HEK293 (cell line): ENCODE data around the gene COL19A1.

Experiments
- CTCF ChIA-PET: fragments of 350-600 bp; formaldehyde crosslinking; extraction: SDS; loops from one replicate; lab custom pipeline; 2021; ENCODE audit warnings: antibody characterized with exemption; lab: Yijun Ruan, JAX
- POLR2A ChIA-PET: fragments of 300-600 bp; formaldehyde crosslinking; extraction: SDS; loops from one replicate; lab custom pipeline; 2020; ENCODE audit warnings: antibody characterized with exemption, inconsistent platforms; lab: Yijun Ruan, JAX
- H3K27ac ChIP-seq: fragments of 200-500 bp; sonication (Bioruptor generic); 2 replicates; pipeline ENCODE4 v1.5.1; 2014; ENCODE audit warnings: low read depth, low read length, control low read depth, inconsistent platforms; ENCODE audit errors: extremely low read depth
- H3K36me3 ChIP-seq, 2 experiments: fragments of 200-500 bp in 1 of 2; sonication (Bioruptor generic) in 1 of 2; 1 replicate in 1 of 2; 2 replicates in 1 of 2; pipeline ENCODE4 v1.5.1; 2014 to 2017; ENCODE audit warnings: inconsistent platforms in 2 of 2, low read length in 2 of 2; ENCODE audit not compliant: control insufficient read depth in 2 of 2, insufficient read depth in 1 of 2
- H3K4me1 ChIP-seq: fragments of 200-500 bp; sonication (Bioruptor generic); 2 replicates; pipeline ENCODE4 v1.5.1; 2014; ENCODE audit warnings: mild to moderate bottlenecking, low read length, inconsistent platforms; ENCODE audit not compliant: control insufficient read depth, insufficient read depth
- H3K4me3 ChIP-seq: 2 replicates; pipeline ENCODE4 v1.5.1; 2011; ENCODE audit warnings: low read depth, mild to moderate bottlenecking, control low read depth, low read length, moderate library complexity
- H3K9me3 ChIP-seq: fragments of 200-500 bp; sonication (Bioruptor generic); 2 replicates; pipeline ENCODE4 v1.5.1; 2014; ENCODE audit warnings: low read depth, low read length, inconsistent platforms; ENCODE audit not compliant: control insufficient read depth, insufficient read depth
- FEZF1 ChIP-seq: fragments of 450-650 bp; formaldehyde crosslinking; IDR thresholded peaks from 2 replicates; pipeline ENCODE4 v1.5.1; 2016; ENCODE audit warnings: missing biosample characterization, missing genetic modification characterization
- GLI2 ChIP-seq: fragments of 450-650 bp; formaldehyde crosslinking; IDR thresholded peaks from 2 replicates; pipeline ENCODE4; 2017; ENCODE audit warnings: missing biosample characterization, missing genetic modification characterization, low read depth, borderline replicate concordance
- KLF1 ChIP-seq: fragments of 450-650 bp; formaldehyde crosslinking; IDR thresholded peaks from 2 replicates; pipeline ENCODE4 v1.5.1; 2016; ENCODE audit warnings: missing biosample characterization, missing genetic modification characterization
- KLF8 ChIP-seq: fragments of 450-650 bp; formaldehyde crosslinking; IDR thresholded peaks from 2 replicates; pipeline ENCODE4 v1.5.1; 2016; ENCODE audit warnings: missing biosample characterization, missing genetic modification characterization
- PBX3 ChIP-seq: sonication (generic); formaldehyde crosslinking; IDR thresholded peaks from 2 replicates; pipeline ENCODE4 v1.8.1; 2022; ENCODE audit warnings: mild to moderate bottlenecking, moderate library complexity, missing genetic modification reagents
- SP2 ChIP-seq: fragments of 450-650 bp; formaldehyde crosslinking; IDR thresholded peaks from 2 replicates; pipeline ENCODE4 v1.5.1; 2016; ENCODE audit warnings: missing biosample characterization, missing genetic modification characterization
- TRIM28 ChIP-seq: IDR thresholded peaks from 2 replicates; pipeline ENCODE4 v1.6.1; 2011; ENCODE audit warnings: low read length, control low read depth, borderline replicate concordance
- WT1 ChIP-seq: fragments of 450-650 bp; formaldehyde crosslinking; IDR thresholded peaks from 2 replicates; pipeline ENCODE4 v1.5.1; 2016; ENCODE audit warnings: missing biosample characterization, missing genetic modification characterization
- ZBTB1 ChIP-seq: fragments of 450-650 bp; formaldehyde crosslinking; IDR thresholded peaks from 2 replicates; pipeline ENCODE4 v1.5.1; 2016; ENCODE audit warnings: missing biosample characterization, missing genetic modification characterization
- ZEB2 ChIP-seq: fragments of 450-650 bp; formaldehyde crosslinking; IDR thresholded peaks from 2 replicates; pipeline ENCODE4 v1.5.1; 2016; ENCODE audit warnings: missing biosample characterization, missing genetic modification characterization
- ZFP69B ChIP-seq: fragments of 450-650 bp; formaldehyde crosslinking; IDR thresholded peaks from 2 replicates; pipeline ENCODE4 v1.5.1; 2016; ENCODE audit warnings: missing biosample characterization, missing genetic modification characterization
- ZNF114 ChIP-seq: fragments of 450-650 bp; formaldehyde crosslinking; IDR thresholded peaks from 2 replicates; pipeline ENCODE4 v1.5.0; 2017; ENCODE audit warnings: missing biosample characterization, missing genetic modification characterization
- ZNF133 ChIP-seq: fragments of 450-650 bp; formaldehyde crosslinking; IDR thresholded peaks from 2 replicates; pipeline ENCODE4 v1.5.1; 2016; ENCODE audit warnings: missing biosample characterization, missing genetic modification characterization
- ZNF341 ChIP-seq: fragments of 450-650 bp; formaldehyde crosslinking; IDR thresholded peaks from 2 replicates; pipeline ENCODE4; 2016; ENCODE audit warnings: low read depth, missing biosample characterization, missing genetic modification characterization
- ZNF426 ChIP-seq: fragments of 450-650 bp; formaldehyde crosslinking; IDR thresholded peaks from 2 replicates; pipeline ENCODE4 v1.5.1; 2017; ENCODE audit warnings: missing biosample characterization, missing genetic modification characterization, mild to moderate bottlenecking, inconsistent platforms, moderate library complexity
- ZNF433 ChIP-seq: fragments of 450-650 bp; formaldehyde crosslinking; IDR thresholded peaks from 2 replicates; pipeline ENCODE4 v1.5.1; 2016; ENCODE audit warnings: missing biosample characterization, missing genetic modification characterization, low read depth
- ZNF473 ChIP-seq: fragments of 450-650 bp; formaldehyde crosslinking; IDR thresholded peaks from 2 replicates; pipeline ENCODE4 v1.5.1; 2017; ENCODE audit warnings: missing biosample characterization, missing genetic modification characterization
- ZNF513 ChIP-seq: fragments of 450-650 bp; IDR thresholded peaks from 2 replicates; pipeline ENCODE4 v1.5.1; 2018; ENCODE audit warnings: missing biosample characterization, missing genetic modification characterization
- ZNF514 ChIP-seq: fragments of 450-650 bp; formaldehyde crosslinking; IDR thresholded peaks from 2 replicates; pipeline ENCODE4 v1.5.1; 2016; ENCODE audit warnings: missing biosample characterization, missing genetic modification characterization
- ZNF521 ChIP-seq: fragments of 450-650 bp; formaldehyde crosslinking; IDR thresholded peaks from 2 replicates; pipeline ENCODE4 v1.5.1; 2017; ENCODE audit warnings: missing biosample characterization, mild to moderate bottlenecking, missing genetic modification characterization
- ZNF529 ChIP-seq: fragments of 450-650 bp; formaldehyde crosslinking; IDR thresholded peaks from 2 replicates; pipeline ENCODE4 v1.5.1; 2017; ENCODE audit warnings: missing genetic modification characterization, missing biosample characterization; ENCODE audit not compliant: insufficient replicate concordance
- ZNF530 ChIP-seq: fragments of 450-650 bp; formaldehyde crosslinking; IDR thresholded peaks from 2 replicates; pipeline ENCODE4 v1.5.1; 2016; ENCODE audit warnings: low read depth, missing biosample characterization, missing genetic modification characterization
- ZNF585B ChIP-seq: fragments of 450-650 bp; formaldehyde crosslinking; IDR thresholded peaks from 2 replicates; pipeline ENCODE4 v1.5.1; 2016; ENCODE audit warnings: missing biosample characterization, missing genetic modification characterization
- ZNF623 ChIP-seq: fragments of 450-650 bp; formaldehyde crosslinking; IDR thresholded peaks from 2 replicates; pipeline ENCODE4 v1.5.1; 2016; ENCODE audit warnings: missing biosample characterization, missing genetic modification characterization
- ZNF629 ChIP-seq: fragments of 450-650 bp; formaldehyde crosslinking; IDR thresholded peaks from 2 replicates; pipeline ENCODE4 v1.5.1; 2017; ENCODE audit warnings: missing biosample characterization, missing genetic modification characterization
- ZNF639 ChIP-seq: fragments of 450-650 bp; formaldehyde crosslinking; IDR thresholded peaks from 2 replicates; pipeline ENCODE4 v1.5.1; 2016; ENCODE audit warnings: missing biosample characterization, missing genetic modification characterization
- ZNF658 ChIP-seq: fragments of 450-650 bp; formaldehyde crosslinking; IDR thresholded peaks from 2 replicates; pipeline ENCODE4; 2016; ENCODE audit warnings: missing biosample characterization, missing genetic modification characterization
- ZNF670 ChIP-seq: fragments of 450-650 bp; formaldehyde crosslinking; IDR thresholded peaks from 2 replicates; pipeline ENCODE4 v1.5.1; 2016; ENCODE audit warnings: missing biosample characterization, missing genetic modification characterization, low read depth
- ZNF692 ChIP-seq: fragments of 450-650 bp; formaldehyde crosslinking; IDR thresholded peaks from 2 replicates; pipeline ENCODE4 v1.5.1; 2016; ENCODE audit warnings: missing biosample characterization, missing genetic modification characterization
- ZNF776 ChIP-seq: fragments of 450-650 bp; formaldehyde crosslinking; IDR thresholded peaks from 2 replicates; pipeline ENCODE4 v1.5.0; 2017; ENCODE audit warnings: missing biosample characterization, missing genetic modification characterization, borderline replicate concordance
- ZNF843 ChIP-seq: fragments of 450-650 bp; formaldehyde crosslinking; IDR thresholded peaks from 2 replicates; pipeline ENCODE4 v1.5.1; 2016; ENCODE audit warnings: missing biosample characterization, missing genetic modification characterization
- ZSCAN4 ChIP-seq: fragments of 450-650 bp; formaldehyde crosslinking; IDR thresholded peaks from 2 replicates; pipeline ENCODE4 v1.5.1; 2017; ENCODE audit warnings: missing biosample characterization, missing genetic modification characterization

COL19A1 gene

GRCh38 chr6:70216767-70217166 is 350.4 kb downstream of the COL19A1 start (continued):
- no peak for TF ChIP-seq ZNF776 (tag by site-specific recombination)

- H3K27ac ChIP-seq = no peak overlapping the region
- no peak overlapping the region for H3K4me3 ChIP-seq
- ChIA-PET POLR2A (no interaction called here), CTCF (interaction anchor here (0.6 to 5.7 kb wide), 31 partner anchors 9 to 1030 kb away, joined by 3 to 112 read pairs (median 7); no protein-coding TSS in a partner anchor)
- no peaks in the 10 kb centered on the region for H3K4me1 ChIP-seq
- no peaks in the 10 kb centered on the region for H3K36me3 ChIP-seq
- no peaks in the 10 kb centered on the region for H3K9me3 ChIP-seq
- TF ChIP-seq TRIM28 (no peak), ZNF433 (tag by site-specific recombination) (no peak), ZEB2 (tag by site-specific recombination) (no peak), WT1 (tag by site-specific recombination) (no peak), ZNF585B (tag by site-specific recombination) (no peak), ZNF473 (tag by site-specific recombination) (no peak), ZNF692 (tag by site-specific recombination) (no peak), ZBTB1 (tag by site-specific recombination) (no peak), KLF1 (tag by site-specific recombination) (peak; percentile 79), ZNF658 (tag by site-specific recombination) (no peak), ZNF133 (no peak), ZNF639 (tag by site-specific recombination) (no peak), ZNF629 (no peak), ZNF530 (tag by site-specific recombination) (no peak), SP2 (tag by site-specific recombination) (no peak), ZNF114 (no peak), PBX3 (CRISPR knock-in tag) (no peak), ZNF670 (tag by site-specific recombination) (no peak), GLI2 (tag by site-specific recombination) (no peak), ZFP69B (no peak), FEZF1 (tag by site-specific recombination) (no peak), KLF8 (tag by site-specific recombination) (no peak), ZNF623 (tag by site-specific recombination) (no peak), ZNF521 (no peak), ZSCAN4 (0 out of 2 replicates have a peak, but pooled peaks have one; percentile 35), ZNF341 (tag by site-specific recombination) (no peak), ZNF513 (tag by site-specific recombination) (peak; percentile 88), ZNF514 (tag by site-specific recombination) (no peak), ZNF529 (tag by site-specific recombination) (no peak), ZNF426 (tag by site-specific recombination) (no peak), ZNF843 (no peak)
Measured at GRCh38 chr6:70219943-70220613, 353.7 kb downstream of the COL19A1 start.
